ENCODE data around the gene TAT. TPM values are rescaled to one million over a fixed set of nuclear protein-coding genes. Genes with fewer than 3 reads are reported as not detected.
"Not testable (repeated sequence)": the region's sequence is repeated elsewhere in the genome, so short reads cannot be mapped to it uniquely, and the experiment has no call there.

The TAT gene
- total RNA-seq, 1 experiment from 2014 or later: not detected

- no peak overlapping the region for H3K27ac ChIP-seq (ENCODE audit: low read depth, low read length, poor library complexity, severe bottlenecking)
- TF ChIP-seq EZH2 (IDR thresholded peaks at IDR 0.05; ENCODE audit: borderline replicate concordance, low read depth, low read length, poor library complexity, severe bottlenecking): no peak
- no peak for TF ChIP-seq CTCF (conservative IDR thresholded peaks at IDR 0.05; ENCODE audit: low read depth, low read length)
- no peaks in the 10 kb centered on the region for H3K4me1 ChIP-seq (ENCODE audit: insufficient read depth, low read length, poor library complexity, severe bottlenecking)
- no peaks in the 10 kb centered on the region for H3K36me3 ChIP-seq (ENCODE audit: insufficient read depth, low read length, poor library complexity, severe bottlenecking)
- no peak for DNase-seq (ENCODE audit: low spot score)
- BruUV-seq (replicated peaks): no TSS peak
- intact Hi-C loops (cut with micrococcal nuclease; ENCODE audit: unreplicated experiment): no loop called here
- H3K27me3 ChIP-seq (replicated peaks; ENCODE audit: insufficient read depth, low read depth, low read length, poor library complexity): peaks cover 17% of the 10 kb centered on the region
- POLR2A ChIA-PET (ENCODE audit: low non-redundant PET): no interaction called here
- no peaks in the 10 kb centered on the region for H3K9me3 ChIP-seq (ENCODE audit: low read depth, low read length, poor library complexity, severe bottlenecking)
- CTCF ChIA-PET: no interaction called here
- H3K4me3 ChIP-seq (ENCODE audit: low read depth, low read length, poor library complexity, severe bottlenecking): no peak overlapping the region
Observed at GRCh38 chr16:71593048-71593999, 16.4 kb upstream of the TAT start.

GRCh38 chr16:71591917-71592316 lies 15.0 kb upstream of the TAT start:
- TF ChIP-seq EZH2 (IDR thresholded peaks at IDR 0.05; ENCODE audit: borderline replicate concordance, low read depth, low read length, poor library complexity, severe bottlenecking) (no peak), CTCF (conservative IDR thresholded peaks at IDR 0.05; ENCODE audit: low read depth, low read length) (no peak)
- H3K36me3 ChIP-seq (ENCODE audit: insufficient read depth, low read length, poor library complexity, severe bottlenecking): no peaks in the 10 kb centered on the region
- no TSS peak for BruUV-seq (replicated peaks)
- intact Hi-C loops (cut with micrococcal nuclease; ENCODE audit: unreplicated experiment): no loop called here
- H3K4me1 ChIP-seq (ENCODE audit: insufficient read depth, low read length, poor library complexity, severe bottlenecking): no peaks in the 10 kb centered on the region
- no peak for DNase-seq (ENCODE audit: low spot score)
- H3K4me3 ChIP-seq (ENCODE audit: low read depth, low read length, poor library complexity, severe bottlenecking): no peak overlapping the region
- no peak overlapping the region for H3K27ac ChIP-seq (ENCODE audit: low read depth, low read length, poor library complexity, severe bottlenecking)
- H3K27me3 ChIP-seq (replicated peaks; ENCODE audit: insufficient read depth, low read depth, low read length, poor library complexity): peaks cover 28% of the 10 kb centered on the region
- ChIA-PET POLR2A (ENCODE audit: low non-redundant PET) (no interaction called here), CTCF (interaction anchor here (0.6 kb wide), 1 partner anchor 72 kb away, joined by 4 read pairs; no protein-coding TSS in a partner anchor)
- H3K9me3 ChIP-seq (ENCODE audit: low read depth, low read length, poor library complexity, severe bottlenecking): no peaks in the 10 kb centered on the region

- CTCF ChIA-PET: no interaction called here
- DNase-seq (ENCODE audit: low spot score): no peak
- intact Hi-C loops (cut with micrococcal nuclease; ENCODE audit: unreplicated experiment): no loop called here
- BruUV-seq (replicated peaks): no TSS peak
- H3K4me3 ChIP-seq (ENCODE audit: low read depth, low read length, poor library complexity, severe bottlenecking): no peak overlapping the region
- H3K36me3 ChIP-seq (ENCODE audit: insufficient read depth, low read length, poor library complexity, severe bottlenecking): no peaks in the 10 kb centered on the region
- peaks cover 42% of the 10 kb centered on the region for H3K27me3 ChIP-seq (replicated peaks; ENCODE audit: insufficient read depth, low read depth, low read length, poor library complexity)
- H3K9me3 ChIP-seq (ENCODE audit: low read depth, low read length, poor library complexity, severe bottlenecking): no peaks in the 10 kb centered on the region
- TF ChIP-seq EZH2 (IDR thresholded peaks at IDR 0.05; ENCODE audit: borderline replicate concordance, low read depth, low read length, poor library complexity, severe bottlenecking): no peak
- no peak for TF ChIP-seq CTCF (conservative IDR thresholded peaks at IDR 0.05; ENCODE audit: low read depth, low read length)
- POLR2A ChIA-PET (ENCODE audit: low non-redundant PET): no interaction called here
- H3K4me1 ChIP-seq (ENCODE audit: insufficient read depth, low read length, poor library complexity, severe bottlenecking): no peaks in the 10 kb centered on the region
- H3K27ac ChIP-seq (ENCODE audit: low read depth, low read length, poor library complexity, severe bottlenecking): no peak overlapping the region
Observed at GRCh38 chr16:71590584-71590983, 13.7 kb upstream of the TAT start.

GRCh38 chr16:71590071-71590470 lies 13.2 kb upstream of the TAT start:
- POLR2A ChIA-PET (ENCODE audit: low non-redundant PET); H3K27ac ChIP-seq (ENCODE audit: low read depth, low read length, poor library complexity, severe bottlenecking): not testable (repeated sequence)

GRCh38 chr16:71589334-71589733 lies 12.4 kb upstream of the TAT start:
- H3K4me3 ChIP-seq (ENCODE audit: low read depth, low read length, poor library complexity, severe bottlenecking); H3K36me3 ChIP-seq (ENCODE audit: insufficient read depth, low read length, poor library complexity, severe bottlenecking); POLR2A ChIA-PET (ENCODE audit: low non-redundant PET); DNase-seq (ENCODE audit: low spot score); H3K9me3 ChIP-seq (ENCODE audit: low read depth, low read length, poor library complexity, severe bottlenecking); H3K4me1 ChIP-seq (ENCODE audit: insufficient read depth, low read length, poor library complexity, severe bottlenecking); H3K27ac ChIP-seq (ENCODE audit: low read depth, low read length, poor library complexity, severe bottlenecking); CTCF ChIA-PET; BruUV-seq (replicated peaks); intact Hi-C loops (cut with micrococcal nuclease; ENCODE audit: unreplicated experiment): not testable (repeated sequence)
- peaks cover 53% of the 10 kb centered on the region for H3K27me3 ChIP-seq (replicated peaks; ENCODE audit: insufficient read depth, low read depth, low read length, poor library complexity)

More at GRCh38 chr16:71590071-71590470, 13.2 kb upstream of the TAT start:
- CTCF ChIA-PET; H3K4me3 ChIP-seq (ENCODE audit: low read depth, low read length, poor library complexity, severe bottlenecking); H3K9me3 ChIP-seq (ENCODE audit: low read depth, low read length, poor library complexity, severe bottlenecking); BruUV-seq (replicated peaks); H3K4me1 ChIP-seq (ENCODE audit: insufficient read depth, low read length, poor library complexity, severe bottlenecking); H3K36me3 ChIP-seq (ENCODE audit: insufficient read depth, low read length, poor library complexity, severe bottlenecking); DNase-seq (ENCODE audit: low spot score); intact Hi-C loops (cut with micrococcal nuclease; ENCODE audit: unreplicated experiment): not testable (repeated sequence)
- H3K27me3 ChIP-seq (replicated peaks; ENCODE audit: insufficient read depth, low read depth, low read length, poor library complexity): peaks cover 47% of the 10 kb centered on the region

All from A673 (cell line).